Esophagus muscularis mucosa (tissue), 3 donors: ENCODE results near the gene ATP23.

Experiments used
- POLR2AphosphoS5 ChIP-seq, 2 donors: sonication (generic); formaldehyde crosslinking; IDR thresholded peaks; one replicate each; pipeline ENCODE4 v1.6.1; 2017; ENCODE audit warnings: antibody characterized with exemption in 2 of 2
- TF ChIP-seq, protein P1 (sequence below), 3 experiments: fragments of 200-600 bp in 2 of 3; fragments of 450-650 bp in 1 of 3; sonication (generic) in 2 of 3; IDR thresholded peaks; one replicate each; pipeline ENCODE4 v1.5.1; 2017 to 2019; ENCODE audit warnings: antibody characterized with exemption in 3 of 3, mild to moderate bottlenecking in 2 of 3, moderate library complexity in 1 of 3

- TF ChIP-seq, protein P1, sequence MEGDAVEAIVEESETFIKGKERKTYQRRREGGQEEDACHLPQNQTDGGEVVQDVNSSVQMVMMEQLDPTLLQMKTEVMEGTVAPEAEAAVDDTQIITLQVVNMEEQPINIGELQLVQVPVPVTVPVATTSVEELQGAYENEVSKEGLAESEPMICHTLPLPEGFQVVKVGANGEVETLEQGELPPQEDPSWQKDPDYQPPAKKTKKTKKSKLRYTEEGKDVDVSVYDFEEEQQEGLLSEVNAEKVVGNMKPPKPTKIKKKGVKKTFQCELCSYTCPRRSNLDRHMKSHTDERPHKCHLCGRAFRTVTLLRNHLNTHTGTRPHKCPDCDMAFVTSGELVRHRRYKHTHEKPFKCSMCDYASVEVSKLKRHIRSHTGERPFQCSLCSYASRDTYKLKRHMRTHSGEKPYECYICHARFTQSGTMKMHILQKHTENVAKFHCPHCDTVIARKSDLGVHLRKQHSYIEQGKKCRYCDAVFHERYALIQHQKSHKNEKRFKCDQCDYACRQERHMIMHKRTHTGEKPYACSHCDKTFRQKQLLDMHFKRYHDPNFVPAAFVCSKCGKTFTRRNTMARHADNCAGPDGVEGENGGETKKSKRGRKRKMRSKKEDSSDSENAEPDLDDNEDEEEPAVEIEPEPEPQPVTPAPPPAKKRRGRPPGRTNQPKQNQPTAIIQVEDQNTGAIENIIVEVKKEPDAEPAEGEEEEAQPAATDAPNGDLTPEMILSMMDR (IDR thresholded peaks at IDR 0.05) = no peak
- no peak for TF ChIP-seq POLR2AphosphoS5 (IDR thresholded peaks at IDR 0.05)
These were observed 2.2 kb downstream of the ATP23 start for GRCh38 chr12:57943438-57944080.
